Mesenteric fat pad (tissue), 1 donor: ENCODE results near the gene NR3C1. TPM values are rescaled to one million over a fixed set of nuclear protein-coding genes. Genes with fewer than 3 reads are reported as not detected.

Experiments used
- DNase-seq: peaks from one replicate; pipeline ENCODE4 v3.0.0-alpha.2; 2020; ENCODE audit warnings: low spot score
- total RNA-seq: library from RNA; stranded (reverse); fragmentation: NEBNext Ultra II Directional; extraction: Animal tissue kit (Norgen Biotek cat#: 25700); gene quantifications from one replicate; pipeline ENCODE4 v1.2.1, GENCODE V29; 2021
- donor health status: DM: yes; HTN: yes; CAD: no.

Gene NR3C1
- total RNA-seq, 1 donor from 2014 or later, result 116 TPM

DNA sequence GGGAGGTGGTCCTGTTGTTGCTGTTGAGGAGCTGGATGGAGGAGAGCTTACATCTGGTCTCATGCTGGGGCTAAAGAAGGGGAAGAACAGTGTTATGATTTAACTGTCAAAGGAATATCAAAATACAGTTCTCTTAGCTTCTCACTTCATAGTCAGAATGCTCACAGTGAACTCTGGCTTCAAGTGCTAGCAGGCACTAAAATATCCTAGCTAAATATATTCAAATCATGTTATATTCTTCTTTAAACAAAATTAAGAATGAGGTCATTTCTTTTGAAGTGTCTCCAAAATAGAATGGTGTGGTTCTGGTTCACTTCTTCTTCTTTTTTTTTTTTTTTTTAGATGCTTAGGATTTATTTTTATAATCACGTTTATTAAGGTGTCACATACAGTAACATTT is 89.4 kb downstream of the NR3C1 start:
- DNase-seq, result no peak

DNA sequence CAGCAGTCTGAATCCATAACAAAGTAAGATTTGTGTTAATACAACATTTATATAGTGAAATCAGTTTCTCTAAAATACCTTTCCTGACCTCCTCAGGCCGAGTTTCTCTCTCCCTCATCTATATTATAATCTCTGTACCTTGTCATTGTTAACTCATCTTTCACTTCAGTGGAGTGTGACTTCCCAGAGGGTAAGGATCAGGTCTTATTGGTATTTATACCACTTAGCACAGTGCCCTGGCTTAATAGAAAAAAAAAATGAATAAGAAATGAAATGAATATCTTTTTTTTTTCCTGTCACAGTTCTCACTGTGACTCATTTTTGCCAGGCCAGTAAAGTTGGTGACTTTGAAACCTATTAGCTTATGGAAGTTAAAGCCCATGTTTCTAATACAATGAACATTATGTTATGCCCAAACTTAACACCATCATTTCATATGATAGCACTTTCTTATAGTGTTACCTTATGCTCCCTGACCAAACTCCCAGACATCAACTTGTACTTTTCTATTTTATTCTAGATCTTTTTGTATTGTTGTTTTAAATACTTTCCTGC is 90.1 kb downstream of the NR3C1 start:
- DNase-seq, result no peak

- no peak for DNase-seq
Measured at GRCh38 chr5:143312822-143313221, 90.7 kb downstream of the NR3C1 start.

DNA sequence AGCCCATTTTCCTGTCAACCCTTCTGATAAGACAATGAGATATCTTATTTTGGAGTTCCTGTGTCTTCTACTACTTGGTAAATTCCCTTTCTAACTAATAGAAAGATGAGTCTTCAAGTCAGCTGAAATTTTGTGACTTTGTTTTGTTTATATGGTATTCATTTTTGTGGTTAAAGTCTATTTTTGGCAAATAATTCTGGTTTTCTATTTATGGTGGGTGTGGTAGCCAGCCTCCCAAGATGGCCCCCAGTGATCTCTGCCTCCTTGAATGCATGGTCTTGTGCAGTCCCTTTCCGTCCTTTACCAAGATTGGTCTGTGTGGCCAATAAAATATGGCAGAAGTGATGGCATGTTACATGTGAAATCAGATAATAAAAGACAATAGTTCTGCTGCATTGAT is 91.5 kb downstream of the NR3C1 start:
- DNase-seq, result no peak

- no peak for DNase-seq
Measured at GRCh38 chr5:143311428-143311827, 92.1 kb downstream of the NR3C1 start.

- no peak for DNase-seq
Measured at GRCh38 chr5:143309661-143310431, 93.6 kb downstream of the NR3C1 start.

DNA sequence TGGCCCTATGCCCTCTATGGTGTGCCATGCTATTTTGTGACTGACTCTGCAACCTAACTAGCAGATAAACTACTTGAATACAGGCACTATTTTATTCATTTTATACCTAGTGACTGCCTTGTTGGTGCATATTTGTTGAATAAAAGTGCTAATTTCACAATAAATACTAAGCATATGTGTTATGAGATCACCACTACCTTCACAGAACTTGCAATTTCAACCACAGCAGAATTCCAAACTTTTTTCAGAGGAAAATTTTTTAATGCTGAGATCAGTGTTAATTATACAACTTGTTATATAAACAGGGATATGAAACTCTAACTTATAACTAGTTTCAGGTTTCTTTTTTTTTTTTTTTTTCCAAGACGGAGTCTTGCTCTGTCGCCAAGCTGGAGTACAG is 94.8 kb downstream of the NR3C1 start:
- no peak for DNase-seq

- no peak for DNase-seq
Measured at GRCh38 chr5:143306040-143306439, 97.4 kb downstream of the NR3C1 start.

GRCh38 chr5:143304836-143305475 is 98.5 kb downstream of the NR3C1 start:
- DNase-seq, result no peak

DNA sequence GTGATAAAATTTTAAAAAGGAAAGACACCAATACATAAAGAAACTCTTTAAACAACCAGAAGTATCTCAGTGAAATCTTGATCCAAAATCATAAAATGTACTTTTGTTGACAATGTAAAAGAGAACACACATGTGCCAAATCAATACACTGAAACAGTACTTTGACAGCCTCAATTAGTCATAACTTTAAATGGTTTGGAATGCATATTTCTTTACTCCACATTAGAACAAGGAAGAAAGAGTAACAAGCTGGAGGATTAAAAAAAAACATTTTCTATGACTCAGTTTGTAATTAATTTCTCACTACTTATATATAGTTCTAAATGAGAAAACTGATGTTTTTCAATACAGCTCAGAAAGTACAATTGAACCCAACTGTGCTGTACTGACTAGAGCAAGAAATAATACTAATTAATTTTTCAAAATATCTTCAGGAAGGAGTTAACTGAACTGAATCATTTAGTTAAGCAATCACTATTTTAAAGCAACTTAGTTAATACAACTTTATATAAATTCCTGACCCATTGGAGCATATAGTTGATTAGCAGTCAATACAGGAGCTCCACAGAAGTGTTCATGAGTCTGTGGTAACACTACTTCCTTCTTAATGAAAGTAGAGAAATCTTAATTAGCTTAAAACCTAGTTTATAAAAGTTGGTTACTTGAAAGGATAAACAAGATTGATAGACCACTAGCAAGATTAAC is 101.0 kb downstream of the NR3C1 start:
- no peak for DNase-seq

DNA sequence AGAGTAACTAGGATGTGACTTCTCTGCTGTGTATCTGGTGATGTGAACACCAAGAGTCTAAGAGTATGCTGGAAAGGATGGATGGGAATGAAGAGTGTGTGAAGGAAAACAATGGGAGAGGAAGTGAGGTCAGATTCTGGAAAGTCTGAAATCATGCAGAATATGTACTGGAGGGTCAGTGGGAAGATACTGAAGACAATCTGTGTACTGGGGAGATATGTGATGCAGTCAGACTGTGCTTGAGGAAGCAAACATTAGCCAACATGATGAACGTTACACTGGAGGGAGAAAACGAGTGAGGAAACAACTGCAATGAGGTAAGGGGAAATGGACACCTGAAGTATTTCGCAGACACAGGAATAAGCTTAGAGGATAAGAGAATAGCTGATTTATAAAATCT is 105.7 kb downstream of the NR3C1 start:
- no peak for DNase-seq

DNA sequence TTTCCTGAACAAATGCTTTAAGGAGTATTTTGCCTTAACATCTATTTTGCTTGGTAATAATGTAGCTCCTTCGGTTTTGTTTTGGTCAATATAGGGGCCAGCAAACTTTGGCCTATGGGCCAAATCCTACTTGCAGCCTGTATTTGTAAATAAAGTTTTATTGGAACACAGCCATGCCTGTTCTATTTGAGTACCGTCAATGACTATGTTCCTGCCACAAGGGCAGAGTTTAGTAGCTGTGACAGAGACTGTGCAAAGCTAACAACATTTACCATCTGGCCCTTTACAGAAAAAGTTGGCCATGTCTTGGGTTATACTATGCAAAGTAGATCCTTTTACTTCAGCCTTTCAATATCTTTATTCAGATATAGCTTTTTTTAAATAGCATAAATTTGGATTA is 113.4 kb downstream of the NR3C1 start:
- DNase-seq, result no peak

DNA sequence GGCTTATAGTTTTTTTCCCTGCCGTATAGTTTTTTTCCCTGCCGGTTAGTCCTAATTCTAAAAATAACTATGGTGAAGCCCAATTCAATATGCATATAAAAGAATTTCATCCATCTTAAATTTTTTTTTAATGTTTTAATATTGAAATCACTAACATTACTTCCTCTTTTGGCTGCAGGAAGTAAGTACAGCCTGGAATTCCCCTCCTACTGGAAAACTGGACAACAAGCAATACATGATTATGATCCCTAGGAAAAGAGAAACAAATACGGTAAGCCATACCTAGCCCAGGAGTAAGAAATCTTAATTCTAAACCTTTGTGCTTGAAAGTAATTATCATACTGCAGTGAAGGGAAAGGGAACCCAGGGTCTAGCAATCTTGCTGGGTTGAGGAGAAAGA is 119.0 kb downstream of the NR3C1 start:
- DNase-seq, result no peak

DNA sequence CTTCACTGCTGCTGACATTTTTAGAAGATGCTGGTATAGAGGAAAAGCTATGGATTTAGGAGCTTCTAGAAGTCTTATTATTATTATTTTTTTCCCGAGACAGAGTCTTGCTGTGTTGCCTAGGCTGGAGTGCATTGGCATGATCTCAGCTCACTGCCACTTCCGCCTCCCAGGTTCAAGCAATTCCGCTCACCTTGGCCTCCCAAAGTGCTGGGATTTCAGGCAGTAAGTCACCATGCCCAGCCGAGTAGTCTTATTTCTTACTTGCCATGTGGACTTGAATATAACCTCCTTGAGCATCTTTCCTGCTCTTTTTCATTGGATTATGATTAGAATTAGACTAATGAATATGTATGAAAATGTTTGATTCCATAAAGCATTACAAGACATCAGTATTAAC is 119.5 kb downstream of the NR3C1 start:
- DNase-seq, result no peak

- no peak for DNase-seq
Measured at GRCh38 chr5:143281226-143281625, 122.3 kb downstream of the NR3C1 start.

DNA sequence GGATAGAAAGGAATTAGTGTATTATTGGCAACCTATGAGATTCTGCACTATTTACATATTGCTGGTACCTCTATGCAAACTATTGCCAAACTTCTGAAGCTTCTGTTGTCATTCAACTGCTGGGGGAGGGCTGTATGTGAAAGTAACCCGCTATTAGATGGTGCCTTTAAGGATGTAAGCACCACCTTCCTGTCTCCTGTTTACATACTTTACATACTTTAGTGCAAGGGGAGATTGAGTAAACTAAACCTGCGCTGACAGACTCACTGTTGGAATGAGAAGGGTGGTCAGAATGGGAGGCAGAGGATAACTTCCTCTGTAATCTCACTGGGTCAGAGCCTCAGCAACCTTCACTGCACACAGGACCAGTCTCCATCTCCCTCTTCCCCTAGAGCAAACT is 123.8 kb downstream of the NR3C1 start:
- DNase-seq, result no peak

DNA sequence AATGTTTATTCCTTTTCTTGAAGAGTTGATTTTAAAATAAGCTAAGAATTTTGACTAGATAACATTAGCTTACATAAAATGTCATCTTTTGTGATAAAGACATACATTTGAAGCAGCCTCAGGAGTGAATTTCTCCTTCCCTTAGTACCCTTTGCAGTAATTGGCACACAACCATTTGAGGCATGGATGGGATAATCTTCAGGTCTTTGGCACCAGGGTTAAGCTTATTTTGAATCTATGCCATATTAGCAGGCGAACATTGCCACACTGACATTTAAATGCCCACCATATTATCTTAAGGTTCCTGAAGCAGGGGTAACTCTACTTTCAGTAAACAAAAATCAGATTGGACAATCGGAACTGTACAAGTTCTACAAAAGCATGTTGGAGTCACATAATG is 126.0 kb downstream of the NR3C1 start:
- no peak for DNase-seq

GRCh38 chr5:143275512-143276363 is 127.7 kb downstream of the NR3C1 start:
- no peak for DNase-seq

GRCh38 chr5:143274952-143275351 is 128.5 kb downstream of the NR3C1 start:
- no peak for DNase-seq

DNA sequence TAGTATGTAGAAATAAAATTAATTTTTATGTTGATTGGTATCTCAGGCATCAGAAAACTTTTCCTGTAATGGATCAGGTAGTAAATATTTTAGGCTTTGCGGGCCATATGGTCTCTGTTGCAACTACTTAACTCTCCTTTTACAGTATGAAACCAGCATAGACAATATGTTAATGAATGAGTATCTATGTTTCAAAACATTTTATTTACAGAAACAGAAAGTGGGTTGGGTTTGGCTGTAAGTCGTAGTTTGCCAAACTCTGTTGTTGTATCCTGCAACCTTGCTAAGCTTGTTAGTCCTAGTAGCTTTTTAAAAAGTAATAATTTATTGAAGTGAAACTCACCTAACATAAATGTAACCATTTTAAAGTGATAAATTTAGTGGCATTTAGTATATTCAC is 132.1 kb downstream of the NR3C1 start:
- DNase-seq, result no peak

DNA sequence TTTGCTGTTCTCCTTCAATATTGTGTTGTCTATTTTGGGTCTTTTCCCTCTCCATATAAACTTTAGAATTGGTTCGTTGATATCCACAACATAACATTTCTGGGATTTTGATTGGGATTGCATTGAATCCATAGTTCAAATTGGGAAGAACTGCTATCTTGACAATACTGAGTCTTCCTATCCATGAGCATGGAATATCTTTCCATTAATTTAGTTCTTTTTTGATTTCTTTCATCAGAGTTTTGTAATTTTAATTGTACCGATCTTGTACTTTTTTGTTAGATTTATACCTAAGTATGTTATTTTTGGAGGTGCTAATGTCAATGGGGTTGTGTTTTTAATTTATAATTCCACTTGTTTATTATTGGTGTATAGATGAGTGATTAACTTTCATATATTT is 135.1 kb downstream of the NR3C1 start:
- DNase-seq, result no peak
